ENCODE results near the gene FKBP11.

FKBP11 gene

GRCh38 chr12:48958049-48958388, 32.7 kb upstream of the FKBP11 start:
- Histone ChIP-seq H3K36me3 (replicated peaks; ENCODE audit: insufficient read depth, low read length) (no peaks in the 10 kb centered on the region), H3K9me2 (replicated peaks; ENCODE audit: insufficient read depth, low read length) (no peaks in the 10 kb centered on the region), H2AFZ (ENCODE audit: low read length) (peak overlapping the region; percentile 94), H4K20me1 (ENCODE audit: insufficient read depth, low read length) (no peaks in the 10 kb centered on the region), H3K4me1 (ENCODE audit: low read length) (peaks cover 15% of the 10 kb centered on the region), H3K9ac (ENCODE audit: low read length) (peak overlapping the region; percentile 60; the same call in 1 of the 2 replicates), H3K9me3 (replicated peaks; ENCODE audit: insufficient read depth, low read length) (no peaks in the 10 kb centered on the region), H3K27ac (ENCODE audit: low read length) (no peak overlapping the region), H3K4me2 (ENCODE audit: low read depth, low read length) (peak overlapping the region; percentile 85), H3F3A (ENCODE audit: insufficient read depth, low read length) (no peaks in the 10 kb centered on the region; the same call in 1 of the 2 replicates), H3K4me3 (ENCODE audit: low read length) (peak overlapping the region; percentile 95), H3K79me2 (ENCODE audit: low read length) (peaks cover 39% of the 10 kb centered on the region), H3K27me3 (replicated peaks; ENCODE audit: insufficient read depth, low read length) (no peaks in the 10 kb centered on the region)
- TF ChIP-seq EZH2 (optimal IDR thresholded peaks at IDR 0.05; ENCODE audit: low read depth, low read length) (no peak), EZH2phosphoT487 (IDR thresholded peaks at IDR 0.05; ENCODE audit: low read length) (no peak), CTCF (IDR thresholded peaks at IDR 0.05; ENCODE audit: low read length) (no peak)
- no peak for DNase-seq

GRCh38 chr12:48957141-48958048, 32.1 kb upstream of the FKBP11 start, which contains the start of gene ARF3:
Gene ARF3, minus strand, starts transcription at chr12:48957487. Its CDS starts 16,392 bp downstream, at chr12:48941095.
- Histone ChIP-seq H3K9me3 (replicated peaks; ENCODE audit: insufficient read depth, low read length) (no peaks in the 10 kb centered on the region), H3K27ac (ENCODE audit: low read length) (no peak within 1 kb of the TSS), H3K4me3 (ENCODE audit: low read length) (peak within 1 kb of the TSS; percentile 95), H3F3A (ENCODE audit: insufficient read depth, low read length) (no peaks in the 10 kb centered on the region; the same call in 1 of the 2 replicates), H3K4me1 (ENCODE audit: low read length) (peaks cover 15% of the 10 kb centered on the region), H3K9ac (ENCODE audit: low read length) (peak within 1 kb of the TSS; percentile 60), H2AFZ (ENCODE audit: low read length) (peak within 1 kb of the TSS; percentile 94), H4K20me1 (ENCODE audit: insufficient read depth, low read length) (no peaks in the 10 kb centered on the region), H3K36me3 (replicated peaks; ENCODE audit: insufficient read depth, low read length) (no peaks in the 10 kb centered on the region), H3K79me2 (ENCODE audit: low read length) (peaks cover 45% of the 10 kb centered on the region), H3K4me2 (ENCODE audit: low read depth, low read length) (peak within 1 kb of the TSS; percentile 85), H3K27me3 (replicated peaks; ENCODE audit: insufficient read depth, low read length) (no peaks in the 10 kb centered on the region), H3K9me2 (replicated peaks; ENCODE audit: insufficient read depth, low read length) (no peaks in the 10 kb centered on the region)
- TF ChIP-seq EZH2phosphoT487 (IDR thresholded peaks at IDR 0.05; ENCODE audit: low read length): no peak
- TF ChIP-seq CTCF (IDR thresholded peaks at IDR 0.05; ENCODE audit: low read length): no peak
- DNase-seq: peak; percentile 93

- no peak for DNase-seq
- Histone ChIP-seq H2AFZ (ENCODE audit: low read length) (peak overlapping the region; percentile 94), H3K4me2 (ENCODE audit: low read depth, low read length) (peak overlapping the region; percentile 85), H3K27ac (ENCODE audit: low read length) (no peak overlapping the region), H3F3A (ENCODE audit: insufficient read depth, low read length) (no peaks in the 10 kb centered on the region; the same call in 1 of the 2 replicates), H3K9ac (ENCODE audit: low read length) (peak overlapping the region; percentile 60), H3K9me2 (replicated peaks; ENCODE audit: insufficient read depth, low read length) (no peaks in the 10 kb centered on the region), H3K9me3 (replicated peaks; ENCODE audit: insufficient read depth, low read length) (no peaks in the 10 kb centered on the region), H3K27me3 (replicated peaks; ENCODE audit: insufficient read depth, low read length) (no peaks in the 10 kb centered on the region), H3K79me2 (ENCODE audit: low read length) (peaks cover 51% of the 10 kb centered on the region), H3K36me3 (replicated peaks; ENCODE audit: insufficient read depth, low read length) (no peaks in the 10 kb centered on the region), H3K4me1 (ENCODE audit: low read length) (peaks cover 15% of the 10 kb centered on the region), H4K20me1 (ENCODE audit: insufficient read depth, low read length) (no peaks in the 10 kb centered on the region), H3K4me3 (ENCODE audit: low read length) (peak overlapping the region; percentile 95)
- TF ChIP-seq EZH2phosphoT487 (IDR thresholded peaks at IDR 0.05; ENCODE audit: low read length) (no peak), CTCF (IDR thresholded peaks at IDR 0.05; ENCODE audit: low read length) (no peak; the same call in 1 of the 2 replicates), EZH2 (optimal IDR thresholded peaks at IDR 0.05; ENCODE audit: low read depth, low read length) (no peak)
Measured at GRCh38 chr12:48956279-48957140, 31.2 kb upstream of the FKBP11 start.

Measured in MM.1S (cell line).